HL-60 (cell line): ENCODE data around the gene BRAT1.

Experiments used
- DNase-seq, 2 experiments: peaks; one replicate each; pipeline ENCODE4 v3.0.0-alpha.2; 2010 to 2020; ENCODE audit warnings: low read depth in 1 of 2, low spot score in 1 of 2
- H3K27ac ChIP-seq: fragments of 250-450 bp; sonication (Bioruptor Pico); replicated peaks from 2 replicates; pipeline ENCODE4 v1.5.1; 2020; ENCODE audit warnings: mild to moderate bottlenecking, moderate library complexity
- H3K27me3 ChIP-seq: fragments of 250-450 bp; sonication (Bioruptor Pico); 2 replicates; pipeline ENCODE4 v1.5.1; 2021; ENCODE audit warnings: mild to moderate bottlenecking, moderate library complexity; ENCODE audit not compliant: insufficient read depth, poor library complexity, severe bottlenecking
- H3K4me3 ChIP-seq: replicated peaks from 2 replicates; pipeline ENCODE4 v1.5.1; 2011; ENCODE audit warnings: mild to moderate bottlenecking, control low read depth, low read length; ENCODE audit not compliant: insufficient read depth
- GABPA ChIP-seq: IDR thresholded peaks from 2 replicates; pipeline ENCODE4 v1.6.1; 2012; ENCODE audit warnings: low read depth
- POLR2AphosphoS5 ChIP-seq: IDR thresholded peaks from 2 replicates; pipeline ENCODE4 v1.6.1; 2012; ENCODE audit warnings: low read depth
- SPI1 ChIP-seq: IDR thresholded peaks from 2 replicates; pipeline ENCODE4 v1.6.1; 2012; ENCODE audit warnings: low read depth, mild to moderate bottlenecking, borderline replicate concordance
- TF ChIP-seq, protein P1 (sequence below): IDR thresholded peaks from 2 replicates; pipeline ENCODE4 v1.6.1; 2012; ENCODE audit warnings: low read depth; ENCODE audit not compliant: insufficient replicate concordance
- TF ChIP-seq, protein P2 (sequence below): IDR thresholded peaks from one replicate; pipeline ENCODE4 v1.5.1; 2011; ENCODE audit warnings: low read length, control low read depth, inconsistent platforms; ENCODE audit not compliant: insufficient read depth

The BRAT1 gene

DNA sequence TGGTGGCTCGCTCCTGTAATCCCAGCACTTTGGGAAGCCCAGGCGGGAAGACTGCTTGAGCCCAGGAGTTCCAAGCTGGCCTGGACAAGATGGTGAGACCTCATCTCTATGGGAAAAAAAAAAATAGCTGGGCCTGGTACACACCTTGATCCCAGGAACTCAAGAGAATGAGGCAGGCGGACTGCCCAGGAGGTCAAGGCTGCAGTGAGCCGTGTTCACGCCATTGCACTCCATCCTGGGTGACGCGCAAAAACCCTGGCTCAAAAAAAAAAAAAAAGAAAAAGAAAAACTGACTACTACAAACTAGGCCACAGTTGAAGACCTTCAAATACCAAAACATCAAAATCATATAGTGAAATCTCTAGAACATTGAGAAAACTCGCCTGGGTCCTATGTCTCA, 3.9 kb downstream of the BRAT1 start:
- TF ChIP-seq SPI1 (no peak), POLR2AphosphoS5 (no peak), GABPA (no peak)
- TF ChIP-seq, protein P1, sequence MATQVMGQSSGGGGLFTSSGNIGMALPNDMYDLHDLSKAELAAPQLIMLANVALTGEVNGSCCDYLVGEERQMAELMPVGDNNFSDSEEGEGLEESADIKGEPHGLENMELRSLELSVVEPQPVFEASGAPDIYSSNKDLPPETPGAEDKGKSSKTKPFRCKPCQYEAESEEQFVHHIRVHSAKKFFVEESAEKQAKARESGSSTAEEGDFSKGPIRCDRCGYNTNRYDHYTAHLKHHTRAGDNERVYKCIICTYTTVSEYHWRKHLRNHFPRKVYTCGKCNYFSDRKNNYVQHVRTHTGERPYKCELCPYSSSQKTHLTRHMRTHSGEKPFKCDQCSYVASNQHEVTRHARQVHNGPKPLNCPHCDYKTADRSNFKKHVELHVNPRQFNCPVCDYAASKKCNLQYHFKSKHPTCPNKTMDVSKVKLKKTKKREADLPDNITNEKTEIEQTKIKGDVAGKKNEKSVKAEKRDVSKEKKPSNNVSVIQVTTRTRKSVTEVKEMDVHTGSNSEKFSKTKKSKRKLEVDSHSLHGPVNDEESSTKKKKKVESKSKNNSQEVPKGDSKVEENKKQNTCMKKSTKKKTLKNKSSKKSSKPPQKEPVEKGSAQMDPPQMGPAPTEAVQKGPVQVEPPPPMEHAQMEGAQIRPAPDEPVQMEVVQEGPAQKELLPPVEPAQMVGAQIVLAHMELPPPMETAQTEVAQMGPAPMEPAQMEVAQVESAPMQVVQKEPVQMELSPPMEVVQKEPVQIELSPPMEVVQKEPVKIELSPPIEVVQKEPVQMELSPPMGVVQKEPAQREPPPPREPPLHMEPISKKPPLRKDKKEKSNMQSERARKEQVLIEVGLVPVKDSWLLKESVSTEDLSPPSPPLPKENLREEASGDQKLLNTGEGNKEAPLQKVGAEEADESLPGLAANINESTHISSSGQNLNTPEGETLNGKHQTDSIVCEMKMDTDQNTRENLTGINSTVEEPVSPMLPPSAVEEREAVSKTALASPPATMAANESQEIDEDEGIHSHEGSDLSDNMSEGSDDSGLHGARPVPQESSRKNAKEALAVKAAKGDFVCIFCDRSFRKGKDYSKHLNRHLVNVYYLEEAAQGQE: no peak
- TF ChIP-seq, protein P2, sequence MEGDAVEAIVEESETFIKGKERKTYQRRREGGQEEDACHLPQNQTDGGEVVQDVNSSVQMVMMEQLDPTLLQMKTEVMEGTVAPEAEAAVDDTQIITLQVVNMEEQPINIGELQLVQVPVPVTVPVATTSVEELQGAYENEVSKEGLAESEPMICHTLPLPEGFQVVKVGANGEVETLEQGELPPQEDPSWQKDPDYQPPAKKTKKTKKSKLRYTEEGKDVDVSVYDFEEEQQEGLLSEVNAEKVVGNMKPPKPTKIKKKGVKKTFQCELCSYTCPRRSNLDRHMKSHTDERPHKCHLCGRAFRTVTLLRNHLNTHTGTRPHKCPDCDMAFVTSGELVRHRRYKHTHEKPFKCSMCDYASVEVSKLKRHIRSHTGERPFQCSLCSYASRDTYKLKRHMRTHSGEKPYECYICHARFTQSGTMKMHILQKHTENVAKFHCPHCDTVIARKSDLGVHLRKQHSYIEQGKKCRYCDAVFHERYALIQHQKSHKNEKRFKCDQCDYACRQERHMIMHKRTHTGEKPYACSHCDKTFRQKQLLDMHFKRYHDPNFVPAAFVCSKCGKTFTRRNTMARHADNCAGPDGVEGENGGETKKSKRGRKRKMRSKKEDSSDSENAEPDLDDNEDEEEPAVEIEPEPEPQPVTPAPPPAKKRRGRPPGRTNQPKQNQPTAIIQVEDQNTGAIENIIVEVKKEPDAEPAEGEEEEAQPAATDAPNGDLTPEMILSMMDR: no peak
- Histone ChIP-seq H3K4me3 (no peak overlapping the region), H3K27ac (no peak overlapping the region)

DNA sequence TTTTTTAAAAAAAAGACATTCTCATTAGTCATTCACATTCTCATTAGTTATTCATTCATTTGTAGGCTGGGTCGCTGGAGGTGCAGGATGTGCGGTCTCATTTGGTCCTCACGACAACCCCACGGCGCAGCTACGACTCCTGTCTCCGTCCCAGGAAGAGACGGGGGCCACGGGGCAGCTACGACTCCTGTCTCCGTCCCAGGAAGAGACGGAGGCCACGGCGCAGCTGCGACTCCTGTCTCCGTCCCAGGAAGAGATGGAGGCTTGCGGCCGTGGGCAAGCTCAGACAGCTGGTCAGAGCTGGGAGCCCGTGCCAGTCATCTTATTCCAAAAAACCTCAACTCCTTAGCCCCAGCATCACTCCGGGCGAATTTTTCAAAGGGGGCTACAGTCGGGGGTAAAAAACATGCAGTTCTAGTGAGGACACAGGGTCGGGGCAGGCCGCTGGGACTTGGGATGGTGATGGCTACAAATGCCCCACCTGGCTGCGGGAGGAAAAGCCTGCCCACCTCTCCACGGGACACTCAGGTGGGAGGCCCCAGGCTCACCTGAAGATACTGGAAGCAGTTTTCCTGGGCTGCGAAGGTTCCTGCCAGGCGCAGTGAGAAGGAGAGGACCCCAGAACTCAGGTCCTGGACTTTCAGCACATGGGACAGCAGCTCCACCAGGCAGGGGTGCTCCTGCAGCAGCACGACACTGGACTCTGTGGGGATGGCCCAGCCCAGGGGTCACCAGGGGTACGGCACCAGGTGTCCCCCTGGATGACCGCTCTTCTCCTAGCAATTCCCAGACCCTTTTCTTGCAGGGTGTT, 8.3 kb downstream of the BRAT1 start:
- no peak for DNase-seq
- Histone ChIP-seq H3K27ac (no peak overlapping the region), H3K27me3 (no peaks in the 10 kb centered on the region), H3K4me3 (no peak overlapping the region)
- TF ChIP-seq, protein P1: peak; percentile 83
- TF ChIP-seq GABPA: no peak
- no peak for TF ChIP-seq SPI1
- no peak for TF ChIP-seq POLR2AphosphoS5

More for the DNA sequence above, 3.9 kb downstream of the BRAT1 start:
- DNase-seq: no peak
- H3K27me3 ChIP-seq: no peaks in the 10 kb centered on the region

DNA sequence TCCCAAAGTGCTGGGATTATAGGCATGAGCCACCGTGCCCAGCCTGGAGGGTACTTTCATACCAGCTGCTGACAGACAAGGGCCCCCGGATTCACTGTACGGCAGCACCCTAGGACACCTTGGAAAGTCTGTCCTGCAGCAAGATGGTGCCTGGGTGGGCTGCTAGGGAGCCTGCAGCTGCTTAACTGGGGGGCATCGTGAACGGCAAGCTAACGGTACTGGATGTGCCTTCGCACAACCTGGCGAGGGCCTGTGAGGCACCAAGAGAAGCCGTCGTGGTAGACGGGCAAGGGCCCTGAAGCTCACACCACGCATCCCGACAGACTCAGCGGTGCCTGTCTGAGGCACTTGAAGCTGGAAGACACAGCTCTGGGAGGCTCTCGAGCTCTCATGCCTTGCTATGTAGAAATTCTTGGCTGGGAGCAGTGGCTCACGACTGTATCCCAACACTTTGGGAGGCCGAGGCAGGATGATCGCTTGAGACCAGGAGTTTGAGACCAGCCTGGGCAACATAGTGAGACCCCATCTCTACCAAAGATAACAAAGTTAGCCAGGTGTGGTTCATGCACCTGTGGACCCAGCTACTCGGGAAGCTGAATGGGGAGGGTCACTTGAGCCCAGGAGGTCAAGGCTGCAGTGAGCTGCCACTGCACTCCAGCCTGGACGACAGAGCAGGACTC, 9.4 kb downstream of the BRAT1 start:
- TF ChIP-seq, protein P2: no peak
- TF ChIP-seq, protein P1: no peak
- TF ChIP-seq GABPA (no peak), POLR2AphosphoS5 (no peak)
- H3K4me3 ChIP-seq: no peak overlapping the region
- no peak overlapping the region for H3K27ac ChIP-seq
- DNase-seq: no peak
- no peaks in the 10 kb centered on the region for H3K27me3 ChIP-seq
